ENCODE data around the gene ARHGEF1. TPM values are rescaled to one million over a fixed set of nuclear protein-coding genes. Genes with fewer than 3 reads are reported as not detected.

The ARHGEF1 gene
- total and polyA plus RNA-seq, 2 donors (not counting 1 experiment from before 2014, with no cell fraction given), result 21.6 to 23.9 TPM

DNA sequence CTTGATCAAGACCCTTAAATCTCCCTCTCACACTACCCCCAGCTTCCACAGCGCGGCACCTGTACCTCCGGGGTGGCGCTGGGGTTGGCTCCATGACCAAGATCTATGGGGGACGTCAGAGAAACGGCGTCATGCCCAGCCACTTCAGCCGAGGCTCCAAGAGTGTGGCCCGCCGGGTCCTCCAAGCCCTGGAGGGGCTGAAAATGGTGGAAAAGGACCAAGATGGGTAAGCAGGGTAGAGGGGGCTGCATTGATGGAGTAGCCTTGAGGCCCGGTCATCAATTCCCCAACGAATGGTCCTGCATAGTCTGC is 14.0 kb upstream of the ARHGEF1 start:
- no peak overlapping the region for H3K4me3 ChIP-seq (replicated peaks in 1 of 4; ENCODE audit: control extremely low read depth in 1 of 4, insufficient read depth in 1 of 4, low read depth in 3 of 4, low read length in 4 of 4)
- H3K36me3 ChIP-seq (ENCODE audit: control insufficient read depth, insufficient read depth, low read length), result peaks cover 35% of the 10 kb centered on the region
- TF ChIP-seq EZH2 (IDR thresholded peaks at IDR 0.05; ENCODE audit: low read length, missing control alignments), result no peak
- TF ChIP-seq, protein P1, sequence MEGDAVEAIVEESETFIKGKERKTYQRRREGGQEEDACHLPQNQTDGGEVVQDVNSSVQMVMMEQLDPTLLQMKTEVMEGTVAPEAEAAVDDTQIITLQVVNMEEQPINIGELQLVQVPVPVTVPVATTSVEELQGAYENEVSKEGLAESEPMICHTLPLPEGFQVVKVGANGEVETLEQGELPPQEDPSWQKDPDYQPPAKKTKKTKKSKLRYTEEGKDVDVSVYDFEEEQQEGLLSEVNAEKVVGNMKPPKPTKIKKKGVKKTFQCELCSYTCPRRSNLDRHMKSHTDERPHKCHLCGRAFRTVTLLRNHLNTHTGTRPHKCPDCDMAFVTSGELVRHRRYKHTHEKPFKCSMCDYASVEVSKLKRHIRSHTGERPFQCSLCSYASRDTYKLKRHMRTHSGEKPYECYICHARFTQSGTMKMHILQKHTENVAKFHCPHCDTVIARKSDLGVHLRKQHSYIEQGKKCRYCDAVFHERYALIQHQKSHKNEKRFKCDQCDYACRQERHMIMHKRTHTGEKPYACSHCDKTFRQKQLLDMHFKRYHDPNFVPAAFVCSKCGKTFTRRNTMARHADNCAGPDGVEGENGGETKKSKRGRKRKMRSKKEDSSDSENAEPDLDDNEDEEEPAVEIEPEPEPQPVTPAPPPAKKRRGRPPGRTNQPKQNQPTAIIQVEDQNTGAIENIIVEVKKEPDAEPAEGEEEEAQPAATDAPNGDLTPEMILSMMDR (conservative IDR thresholded peaks at IDR 0.05 in 1 of 2, IDR thresholded peaks at IDR 0.05 in 1 of 2; ENCODE audit: low read depth in 1 of 2, low read length in 2 of 2), result no peak
- H3K4me1 ChIP-seq (ENCODE audit: control insufficient read depth, extremely low read depth, insufficient read depth, low read length), result no peaks in the 10 kb centered on the region
- H3K4me2 ChIP-seq (ENCODE audit: extremely low read depth, insufficient read depth, low read length), result no peak overlapping the region
- no peak for DNase-seq (ENCODE audit: low read depth in 2 of 2)
- H3K9me3 ChIP-seq (ENCODE audit: control insufficient read depth, insufficient read depth, low read depth, low read length), result no peaks in the 10 kb centered on the region
- no peak overlapping the region for H3K9ac ChIP-seq (ENCODE audit: insufficient read depth, low read length)
- no peaks in the 10 kb centered on the region for H3K27me3 ChIP-seq (ENCODE audit: control insufficient read depth, insufficient read depth, low read length)
- peaks cover 35% of the 10 kb centered on the region for H3K79me2 ChIP-seq (ENCODE audit: control insufficient read depth, insufficient read depth, low read length)
- H2AFZ ChIP-seq (ENCODE audit: low read length), result no peak overlapping the region
- peaks cover 3% of the 10 kb centered on the region for H4K20me1 ChIP-seq (ENCODE audit: control insufficient read depth, extremely low read depth, insufficient read depth, low read length)
- H3K27ac ChIP-seq (ENCODE audit: insufficient read depth, low read length), result no peak overlapping the region

DNA sequence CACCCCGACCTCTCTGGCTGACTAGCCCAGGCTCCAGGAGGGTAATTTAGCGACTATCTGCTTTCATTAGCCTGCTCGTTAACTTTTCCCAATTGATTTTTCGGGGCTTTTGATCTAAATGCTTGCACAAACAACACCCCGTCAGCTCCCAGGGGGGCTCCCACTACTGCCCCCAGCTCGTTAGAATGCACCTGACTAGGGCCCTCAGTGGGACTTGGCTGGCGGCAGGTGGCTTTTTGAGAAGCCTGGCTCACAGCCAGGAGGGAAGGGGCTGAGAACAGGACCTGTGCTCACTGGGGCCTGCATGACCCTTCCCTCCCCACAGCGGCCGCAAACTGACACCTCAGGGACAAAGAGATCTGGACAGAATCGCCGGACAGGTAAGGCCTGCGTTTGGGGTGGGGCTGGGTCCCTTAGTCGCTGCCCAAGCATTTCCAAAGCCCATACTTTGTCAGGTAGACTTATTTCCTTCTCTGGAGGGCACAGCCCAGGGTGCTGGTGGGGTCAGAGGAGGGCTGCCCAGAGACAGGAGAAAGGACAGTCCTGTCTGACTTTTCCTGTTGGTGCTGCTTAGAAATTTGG is 13.5 kb upstream of the ARHGEF1 start:
- no peak for DNase-seq (ENCODE audit: low read depth in 2 of 2)
- Histone ChIP-seq H4K20me1 (ENCODE audit: control insufficient read depth, extremely low read depth, insufficient read depth, low read length) (peaks cover 3% of the 10 kb centered on the region), H3K9me3 (ENCODE audit: control insufficient read depth, insufficient read depth, low read depth, low read length) (no peaks in the 10 kb centered on the region), H2AFZ (ENCODE audit: low read length) (no peak overlapping the region), H3K27ac (ENCODE audit: insufficient read depth, low read length) (no peak overlapping the region), H3K4me1 (ENCODE audit: control insufficient read depth, extremely low read depth, insufficient read depth, low read length) (no peaks in the 10 kb centered on the region), H3K36me3 (ENCODE audit: control insufficient read depth, insufficient read depth, low read length) (peaks cover 32% of the 10 kb centered on the region), H3K27me3 (ENCODE audit: control insufficient read depth, insufficient read depth, low read length) (no peaks in the 10 kb centered on the region), H3K4me3 (replicated peaks in 1 of 4; ENCODE audit: control extremely low read depth in 1 of 4, insufficient read depth in 1 of 4, low read depth in 3 of 4, low read length in 4 of 4) (no peak overlapping the region), H3K9ac (ENCODE audit: insufficient read depth, low read length) (no peak overlapping the region), H3K4me2 (ENCODE audit: extremely low read depth, insufficient read depth, low read length) (no peak overlapping the region), H3K79me2 (ENCODE audit: control insufficient read depth, insufficient read depth, low read length) (peaks cover 30% of the 10 kb centered on the region)
- no peak for TF ChIP-seq EZH2 (IDR thresholded peaks at IDR 0.05; ENCODE audit: low read length, missing control alignments)
- TF ChIP-seq, protein P1 (conservative IDR thresholded peaks at IDR 0.05 in 1 of 2, IDR thresholded peaks at IDR 0.05 in 1 of 2; ENCODE audit: low read depth in 1 of 2, low read length in 2 of 2), result no peak

DNA sequence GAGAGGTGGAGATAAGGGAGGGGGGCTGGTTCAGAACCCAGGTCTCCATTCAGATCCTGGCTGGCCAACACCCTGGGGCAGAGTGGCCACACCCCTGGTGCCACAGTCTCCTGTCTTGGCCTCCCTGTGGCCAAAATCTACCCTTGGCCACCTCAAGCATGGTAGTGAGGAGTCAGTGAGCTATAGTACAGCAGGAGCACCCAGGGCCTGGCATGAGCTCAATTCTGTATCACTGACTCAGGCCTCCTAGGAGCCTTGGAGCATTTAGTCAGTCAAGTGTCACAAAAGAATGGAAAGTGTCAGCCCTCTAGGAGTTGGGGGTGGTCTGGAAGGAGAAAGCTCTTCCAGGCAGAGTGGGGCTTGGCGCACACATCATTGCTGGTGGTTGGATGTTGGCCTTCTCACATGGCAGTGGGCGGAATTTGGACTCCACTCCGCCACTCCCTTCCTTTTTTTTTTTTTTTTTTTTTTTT is 12.5 kb upstream of the ARHGEF1 start:
- Histone ChIP-seq H3K36me3 (ENCODE audit: control insufficient read depth, insufficient read depth, low read length) (peaks cover 28% of the 10 kb centered on the region), H3K4me2 (ENCODE audit: extremely low read depth, insufficient read depth, low read length) (no peak overlapping the region), H2AFZ (ENCODE audit: low read length) (no peak overlapping the region), H3K27ac (ENCODE audit: insufficient read depth, low read length) (no peak overlapping the region), H3K4me3 (replicated peaks in 1 of 4; ENCODE audit: control extremely low read depth in 1 of 4, insufficient read depth in 1 of 4, low read depth in 3 of 4, low read length in 4 of 4) (no peak overlapping the region), H3K79me2 (ENCODE audit: control insufficient read depth, insufficient read depth, low read length) (peaks cover 21% of the 10 kb centered on the region), H3K9me3 (ENCODE audit: control insufficient read depth, insufficient read depth, low read depth, low read length) (no peaks in the 10 kb centered on the region), H3K4me1 (ENCODE audit: control insufficient read depth, extremely low read depth, insufficient read depth, low read length) (no peaks in the 10 kb centered on the region), H3K9ac (ENCODE audit: insufficient read depth, low read length) (no peak overlapping the region), H3K27me3 (ENCODE audit: control insufficient read depth, insufficient read depth, low read length) (no peaks in the 10 kb centered on the region), H4K20me1 (ENCODE audit: control insufficient read depth, extremely low read depth, insufficient read depth, low read length) (peaks cover 3% of the 10 kb centered on the region)
- DNase-seq (ENCODE audit: low read depth in 2 of 2), result peak; percentile 21 to 79
- TF ChIP-seq EZH2 (IDR thresholded peaks at IDR 0.05; ENCODE audit: low read length, missing control alignments), result no peak
- TF ChIP-seq, protein P1 (conservative IDR thresholded peaks at IDR 0.05 in 1 of 2, IDR thresholded peaks at IDR 0.05 in 1 of 2; ENCODE audit: low read depth in 1 of 2, low read length in 2 of 2), result no peak
